Left forelimb (tissue), 1 donor: ENCODE data around the gene CRYBG1.

Experiments
- DNase-seq: peaks from one replicate; pipeline ENCODE4 v3.0.0-alpha.2; 2018; ENCODE audit warnings: low spot score

CRYBG1 gene

GRCh38 chr6:106426250-106426970 is 65.9 kb downstream of the CRYBG1 start:
- no peak for DNase-seq

GRCh38 chr6:106430466-106430865 is 69.9 kb downstream of the CRYBG1 start:
- no peak for DNase-seq

DNA sequence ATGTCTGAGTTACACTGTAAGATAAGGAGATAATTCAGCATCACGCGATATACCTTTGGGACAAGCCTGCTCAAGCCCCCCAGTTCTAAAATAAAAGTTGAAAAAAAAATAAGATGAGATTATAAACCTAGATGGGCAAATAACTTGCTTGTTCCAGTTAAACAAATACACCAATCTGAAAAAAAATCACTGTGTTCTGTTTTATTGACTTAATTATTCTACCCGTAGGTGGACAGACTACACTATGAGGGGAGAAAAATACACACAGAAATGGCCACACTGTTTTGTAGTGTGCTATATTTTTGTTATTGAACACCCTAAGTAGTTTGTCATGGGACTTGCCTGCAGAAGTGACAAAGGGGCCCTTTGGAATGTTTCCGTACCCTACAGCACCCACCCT is 70.9 kb downstream of the CRYBG1 start:
- no peak for DNase-seq

GRCh38 chr6:106431972-106432371 is 71.5 kb downstream of the CRYBG1 start:
- DNase-seq = no peak

- DNase-seq = no peak
Observed at GRCh38 chr6:106434530-106434929, 74.0 kb downstream of the CRYBG1 start.

DNA sequence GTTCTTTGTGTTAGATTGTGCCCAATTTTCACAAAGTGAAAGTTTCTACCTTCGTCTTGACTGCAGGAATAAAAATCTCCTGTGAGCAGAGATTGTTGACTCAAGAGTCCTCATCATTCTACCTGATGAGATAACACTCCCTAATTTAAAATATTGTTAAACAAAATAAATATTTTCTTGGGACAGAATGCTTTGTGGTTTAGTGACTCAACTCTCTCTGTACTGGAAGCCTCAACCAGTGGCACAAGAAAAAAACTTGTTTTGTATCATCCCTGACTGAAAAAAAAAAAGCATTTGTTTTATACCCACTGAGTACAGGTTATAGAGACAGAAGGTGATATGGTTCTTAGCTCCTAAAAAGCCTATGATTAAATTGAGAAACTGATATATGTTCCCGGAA is 78.9 kb downstream of the CRYBG1 start:
- DNase-seq = no peak

DNA sequence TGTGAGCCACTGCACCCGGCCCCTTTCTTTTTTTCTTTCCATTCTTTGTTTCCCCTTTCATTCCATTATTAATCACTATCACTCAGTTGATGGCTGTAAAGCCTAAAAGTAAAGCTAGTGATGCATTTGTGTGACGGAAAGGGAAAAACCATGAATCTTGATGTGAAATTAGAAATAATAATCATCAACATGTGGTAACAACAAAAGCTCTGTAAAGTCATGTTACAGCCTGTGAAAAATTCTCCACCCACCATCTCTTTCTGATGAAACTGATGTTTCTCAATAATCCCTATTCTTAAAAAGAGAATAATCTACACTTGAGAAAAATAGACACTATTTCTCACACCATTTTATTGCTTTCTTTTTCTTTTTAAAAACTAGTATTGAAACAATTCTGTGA is 80.0 kb downstream of the CRYBG1 start:
- no peak for DNase-seq

DNA sequence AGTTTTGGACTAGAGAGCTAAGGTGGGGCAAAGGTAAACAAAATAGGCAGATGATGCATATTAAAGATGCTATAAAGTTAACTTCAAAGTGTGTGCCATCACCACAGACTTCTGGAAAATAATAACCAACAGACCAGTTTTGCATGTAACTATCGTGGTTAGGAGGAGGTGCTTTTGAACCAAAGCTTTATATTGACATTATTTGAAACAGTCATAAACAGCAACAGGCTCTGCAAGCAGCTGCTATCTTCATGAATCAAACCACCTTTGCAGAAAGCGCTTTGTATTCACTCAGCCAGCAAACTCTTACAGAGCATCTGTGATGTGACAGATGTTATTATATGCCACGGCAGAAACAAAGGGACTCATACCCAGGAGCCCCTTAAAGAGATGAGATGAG is 81.9 kb downstream of the CRYBG1 start:
- no peak for DNase-seq

GRCh38 chr6:106444777-106445507 is 84.4 kb downstream of the CRYBG1 start:
- no peak for DNase-seq

- DNase-seq = no peak
Observed at GRCh38 chr6:106445508-106445878, 85.0 kb downstream of the CRYBG1 start.

DNA sequence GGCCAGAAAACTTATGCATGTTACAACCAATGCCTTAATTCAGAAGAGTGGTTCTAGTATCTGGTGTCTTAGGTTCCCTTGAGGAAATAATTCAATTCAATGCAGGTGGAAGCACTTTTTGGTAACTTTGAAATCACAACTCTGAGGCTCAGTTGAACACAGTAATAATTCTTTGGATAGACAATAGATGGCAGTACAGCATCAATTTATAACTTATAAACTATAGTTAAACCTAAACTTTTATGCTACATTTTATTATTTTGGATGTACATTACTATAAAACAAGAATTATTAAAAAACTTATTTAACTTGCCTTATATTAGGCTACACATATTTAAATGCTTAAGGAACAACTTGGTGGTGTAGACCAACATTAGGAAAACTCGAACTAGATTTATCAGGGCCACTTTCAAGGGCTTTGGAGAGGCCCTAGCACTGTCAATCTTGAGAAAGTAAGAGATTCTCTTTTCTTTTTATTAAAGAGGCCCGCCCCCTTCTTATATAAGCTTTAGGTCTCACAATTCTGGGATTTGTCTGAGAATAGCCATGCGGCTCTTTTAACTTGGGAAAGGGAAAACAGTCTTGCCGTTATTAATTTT is 85.9 kb downstream of the CRYBG1 start:
- DNase-seq = no peak

DNA sequence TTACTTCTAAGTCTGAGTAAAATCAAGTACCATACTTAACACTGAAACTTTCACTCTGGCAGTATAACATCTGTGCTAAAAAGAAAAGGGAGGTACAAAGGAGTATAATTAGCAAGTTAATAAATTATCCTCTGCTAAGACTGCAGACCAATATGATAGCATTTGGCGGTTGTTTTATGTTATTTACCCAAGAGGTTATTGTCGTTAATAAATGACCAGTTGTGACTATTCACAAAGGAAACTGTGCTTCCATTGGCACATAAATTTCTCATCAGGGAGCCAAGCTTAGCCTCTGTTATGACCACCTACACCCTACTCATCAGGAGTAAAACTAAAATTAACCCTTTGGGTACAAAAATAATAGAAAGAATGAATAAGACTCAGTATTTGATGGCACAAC is 86.5 kb downstream of the CRYBG1 start:
- DNase-seq = no peak

GRCh38 chr6:106448000-106448426 is 87.5 kb downstream of the CRYBG1 start:
- DNase-seq = no peak

DNA sequence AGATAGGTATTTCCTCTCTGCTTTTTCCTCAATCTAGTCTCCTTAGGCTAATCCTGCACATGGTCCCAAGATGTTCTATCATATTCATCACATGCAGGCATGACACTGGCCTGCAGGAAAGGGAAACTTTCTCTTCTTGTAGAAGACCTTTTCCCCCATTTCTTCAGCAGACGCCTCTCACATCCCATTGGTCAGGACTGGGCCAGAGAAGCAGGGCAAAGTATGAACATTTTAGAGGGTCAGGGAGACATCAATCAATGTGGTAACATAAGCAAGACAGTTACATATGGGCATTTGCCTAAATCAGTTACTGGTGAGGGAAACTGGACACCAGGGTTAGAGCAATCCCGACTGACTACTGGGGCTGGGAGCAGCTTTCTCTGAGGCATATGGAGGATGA is 90.1 kb downstream of the CRYBG1 start:
- DNase-seq = no peak

GRCh38 chr6:106451439-106451838 is 90.9 kb downstream of the CRYBG1 start:
- DNase-seq = no peak

GRCh38 chr6:106452628-106453027 is 92.1 kb downstream of the CRYBG1 start:
- no peak for DNase-seq

DNA sequence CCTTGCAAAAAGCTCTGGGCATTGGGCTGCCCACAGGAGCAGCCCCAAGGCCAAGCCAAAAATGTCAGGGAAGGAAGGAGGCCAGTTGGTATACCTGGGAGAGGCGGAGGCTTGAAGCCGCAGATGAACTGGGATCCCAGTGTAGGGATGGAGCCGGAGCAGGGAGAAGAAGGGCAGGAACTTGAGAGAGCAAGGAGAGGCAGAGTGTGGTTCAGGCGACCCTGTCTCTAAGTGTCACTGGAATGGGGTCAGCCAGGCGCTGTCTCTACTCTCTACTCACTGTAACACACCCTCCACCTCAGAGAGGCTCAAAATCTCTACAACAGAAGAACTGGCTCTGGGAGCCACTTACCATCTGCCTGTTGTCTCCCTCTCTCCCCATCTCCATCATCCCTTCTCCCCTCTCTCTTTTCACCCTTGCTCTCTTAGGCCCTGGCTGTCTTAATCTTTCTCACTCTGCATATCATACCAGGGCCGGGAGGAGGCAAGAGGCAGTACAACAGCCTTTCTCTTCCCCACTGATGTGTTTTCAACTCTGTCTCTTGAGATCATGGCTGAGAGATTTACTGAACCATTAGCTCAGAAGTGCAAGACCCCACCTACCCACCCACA is 93.3 kb downstream of the CRYBG1 start:
- DNase-seq = no peak

DNA sequence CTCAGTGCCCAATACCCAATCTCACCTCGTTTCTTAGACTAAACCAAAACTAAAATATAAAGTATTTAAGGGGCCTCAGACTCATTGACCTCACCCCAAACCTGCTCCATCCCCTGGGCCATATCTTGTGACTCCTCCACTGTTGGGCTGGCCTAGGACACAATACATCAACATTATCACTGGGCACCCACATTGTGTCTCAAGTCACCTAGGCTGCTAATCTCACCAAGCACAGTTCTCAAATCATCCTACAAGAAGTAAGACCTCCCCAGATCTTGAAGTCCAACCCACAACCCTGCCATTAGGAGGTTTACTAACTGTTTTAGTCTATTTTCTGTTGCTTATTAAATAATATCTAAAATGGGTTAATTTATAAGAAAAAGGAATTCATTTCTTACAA is 96.2 kb downstream of the CRYBG1 start:
- no peak for DNase-seq

GRCh38 chr6:106458021-106458986 is 97.8 kb downstream of the CRYBG1 start:
- DNase-seq = no peak

DNA sequence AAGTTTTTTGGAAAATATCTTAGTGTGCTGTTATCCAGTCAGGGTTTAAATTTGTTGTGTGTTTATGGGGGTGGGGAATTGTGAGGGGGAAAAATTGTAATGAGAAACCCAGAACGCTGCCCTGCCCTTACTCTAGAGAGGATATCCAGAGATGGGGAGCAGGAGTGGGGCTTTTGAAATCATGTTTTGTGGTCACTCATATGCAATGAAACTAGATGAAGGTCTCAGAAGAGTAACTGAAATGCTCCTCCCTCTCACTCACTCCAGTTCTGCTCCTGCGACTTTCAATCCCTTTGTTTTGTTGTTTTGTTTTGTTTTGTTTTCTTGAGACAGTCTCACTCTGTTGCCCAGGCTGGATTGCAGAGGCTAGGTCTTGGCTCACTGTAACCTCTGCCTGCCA is 100.0 kb downstream of the CRYBG1 start:
- DNase-seq = no peak

DNA sequence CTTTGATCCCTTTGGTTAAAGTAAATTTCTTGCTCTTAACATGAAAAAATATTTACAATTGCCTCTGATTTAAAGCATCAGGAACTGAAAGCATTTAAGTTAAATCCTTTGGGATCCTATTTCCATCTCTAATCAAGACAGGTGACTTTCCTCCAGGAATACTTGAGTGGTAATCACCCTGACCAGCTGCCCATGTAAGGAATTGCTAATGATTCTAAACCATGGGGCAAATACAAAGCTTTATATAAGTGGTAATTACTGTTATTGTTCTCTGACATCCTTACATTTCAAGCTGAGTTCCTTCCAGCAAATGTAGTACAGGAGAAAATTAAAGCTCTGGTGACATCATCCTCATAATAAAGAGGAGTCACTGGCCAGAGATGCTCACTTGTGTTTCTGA is 100.6 kb downstream of the CRYBG1 start:
- DNase-seq = no peak
